Fibroblast of skin of left biceps (primary cell): Measurements from ENCODE around the gene FASTK.

Experiments used
- DNase-seq, 2 experiments: peaks; one replicate each; pipeline ENCODE4 v3.0.0-alpha.2; 2013; ENCODE audit warnings: low read depth in 2 of 2

Gene FASTK

GRCh38 chr7:151100921-151101320 lies 20.3 kb upstream of the FASTK start:
- no peak for DNase-seq

DNA sequence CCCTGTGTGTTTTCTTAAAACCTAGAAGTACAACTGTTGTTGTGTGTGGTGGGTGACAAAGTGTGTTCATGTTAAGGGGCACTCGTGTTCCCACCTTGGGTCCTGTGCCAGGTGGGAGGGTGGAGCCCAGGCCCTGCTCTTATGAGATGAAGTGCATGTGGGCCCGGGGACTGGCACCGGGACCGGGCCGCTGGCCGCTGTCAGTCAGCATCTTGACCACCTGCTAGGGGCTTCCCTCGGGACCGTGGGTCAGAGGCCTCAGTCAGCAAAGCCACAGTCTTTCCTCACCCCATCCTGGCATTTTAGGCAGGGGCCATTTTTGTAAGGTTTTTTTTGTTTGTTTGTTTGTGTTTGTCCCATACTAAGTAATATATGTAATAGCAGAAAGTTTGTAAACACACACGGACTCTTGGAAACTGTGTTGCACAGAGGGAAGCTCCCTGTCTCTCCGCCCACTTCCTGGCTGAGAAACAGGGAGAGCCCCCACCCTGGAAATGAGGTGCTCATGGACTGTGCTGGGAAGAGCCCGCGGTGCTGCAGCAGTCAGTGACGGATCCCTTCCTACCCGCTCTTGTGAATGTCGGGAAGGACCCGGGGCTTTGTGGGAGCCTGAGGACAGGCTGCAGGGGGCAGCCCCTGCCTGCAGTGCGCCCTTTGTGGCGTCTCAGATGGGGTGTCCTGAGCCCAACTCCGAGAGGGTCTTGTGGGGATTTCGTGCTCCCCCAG lies 19.0 kb upstream of the FASTK start:
- no peak for DNase-seq

DNA sequence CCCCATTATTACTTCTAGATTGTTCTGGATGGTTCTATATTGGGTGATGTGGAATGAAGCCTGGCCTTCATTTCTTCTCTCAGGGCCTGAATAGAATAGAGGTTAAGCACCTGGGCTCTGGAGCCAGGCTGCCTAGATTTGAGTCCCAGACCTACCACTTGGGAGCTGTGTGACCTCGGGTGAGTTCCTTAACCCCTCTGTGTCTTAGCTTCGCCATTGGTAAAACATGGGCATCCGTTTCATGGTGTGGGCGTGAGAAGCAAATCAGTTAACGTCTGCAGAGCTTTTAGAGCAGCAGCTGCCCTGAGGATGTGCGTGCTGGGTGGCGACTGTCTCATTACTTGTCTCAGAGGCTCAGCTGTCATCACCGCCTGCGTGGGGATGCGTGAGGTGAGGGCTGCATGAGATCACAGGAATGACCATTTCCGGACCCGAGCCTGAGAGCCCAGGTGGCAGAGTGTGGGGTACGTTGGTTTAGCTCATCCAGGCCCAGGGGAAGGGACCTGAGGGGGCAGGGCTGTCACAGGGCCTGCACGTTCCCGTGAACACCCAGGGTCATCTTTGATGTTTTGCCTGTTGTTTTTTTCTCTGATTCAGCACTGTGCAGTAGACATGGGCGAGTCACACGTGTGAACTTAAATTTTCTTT lies 15.3 kb upstream of the FASTK start:
- no peak for DNase-seq

GRCh38 chr7:151095123-151095797 lies 14.7 kb upstream of the FASTK start:
- DNase-seq, result no peak

- no peak for DNase-seq
These were observed 14.1 kb upstream of the FASTK start for GRCh38 chr7:151094675-151095074.

DNA sequence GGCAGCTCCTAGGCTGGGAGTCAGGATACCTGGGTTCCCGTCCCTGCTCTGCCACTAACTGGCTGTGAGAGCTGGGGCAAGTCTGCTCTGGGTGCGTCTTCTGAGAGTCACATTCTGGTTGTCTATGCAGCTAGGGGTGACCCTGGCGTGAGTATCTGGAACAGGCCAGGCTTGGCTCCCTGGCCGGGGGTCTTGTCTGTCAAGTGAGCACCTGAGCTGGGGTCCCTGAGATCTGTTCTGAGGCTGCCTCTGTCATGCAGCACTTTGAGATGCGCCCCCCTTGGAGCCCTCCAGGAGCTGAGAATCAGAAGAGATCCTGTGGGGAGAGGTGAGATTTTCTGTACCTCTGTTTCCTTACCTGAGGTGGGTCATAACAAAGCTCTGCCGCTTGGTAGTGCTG lies 13.1 kb upstream of the FASTK start:
- no peak for DNase-seq

DNA sequence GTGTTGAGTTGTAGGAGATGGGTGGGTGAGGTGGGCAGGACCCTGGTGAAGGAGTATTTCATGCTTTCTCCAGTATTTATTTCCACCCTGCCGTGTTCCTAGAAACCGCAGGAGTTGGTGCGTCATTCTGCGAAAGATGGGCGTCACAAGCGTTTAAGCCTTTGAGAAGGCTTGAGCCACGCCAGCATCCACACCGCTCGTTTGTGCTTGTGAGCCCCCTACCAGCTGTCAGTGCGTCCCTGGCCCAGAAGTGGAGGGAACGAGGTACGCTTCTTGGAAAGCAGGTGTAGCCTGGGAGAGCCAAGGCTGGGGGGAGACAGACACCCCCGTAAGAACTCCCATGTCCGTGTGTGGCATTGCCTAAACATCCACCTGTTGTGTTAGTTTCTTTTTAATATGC lies 11.4 kb upstream of the FASTK start:
- no peak for DNase-seq

GRCh38 chr7:151091431-151091830 lies 10.8 kb upstream of the FASTK start:
- DNase-seq, result no peak

DNA sequence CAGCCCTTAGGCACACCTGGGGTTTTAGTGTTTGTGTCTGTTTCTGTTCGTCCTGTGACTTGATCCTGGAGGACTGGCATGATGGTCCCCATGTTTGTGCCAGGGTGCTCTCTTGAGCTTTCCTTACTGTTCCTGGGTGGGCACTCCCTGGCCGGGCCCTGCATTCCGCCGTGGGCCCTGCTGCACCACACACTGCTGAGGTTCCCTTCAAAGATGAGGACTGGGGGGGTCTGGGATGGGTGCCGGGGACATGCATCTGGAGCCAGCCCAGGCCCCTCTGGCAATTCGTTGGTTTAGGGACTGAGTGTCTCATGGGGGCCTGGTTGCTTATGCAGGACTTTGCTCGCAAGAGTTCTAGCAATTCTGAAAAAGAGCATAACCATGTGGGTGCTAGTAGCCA lies 10.4 kb upstream of the FASTK start:
- no peak for DNase-seq

GRCh38 chr7:151089893-151090730 lies 9.5 kb upstream of the FASTK start:
- no peak for DNase-seq

- DNase-seq, result no peak
These were observed 8.5 kb upstream of the FASTK start for GRCh38 chr7:151088856-151089699.

DNA sequence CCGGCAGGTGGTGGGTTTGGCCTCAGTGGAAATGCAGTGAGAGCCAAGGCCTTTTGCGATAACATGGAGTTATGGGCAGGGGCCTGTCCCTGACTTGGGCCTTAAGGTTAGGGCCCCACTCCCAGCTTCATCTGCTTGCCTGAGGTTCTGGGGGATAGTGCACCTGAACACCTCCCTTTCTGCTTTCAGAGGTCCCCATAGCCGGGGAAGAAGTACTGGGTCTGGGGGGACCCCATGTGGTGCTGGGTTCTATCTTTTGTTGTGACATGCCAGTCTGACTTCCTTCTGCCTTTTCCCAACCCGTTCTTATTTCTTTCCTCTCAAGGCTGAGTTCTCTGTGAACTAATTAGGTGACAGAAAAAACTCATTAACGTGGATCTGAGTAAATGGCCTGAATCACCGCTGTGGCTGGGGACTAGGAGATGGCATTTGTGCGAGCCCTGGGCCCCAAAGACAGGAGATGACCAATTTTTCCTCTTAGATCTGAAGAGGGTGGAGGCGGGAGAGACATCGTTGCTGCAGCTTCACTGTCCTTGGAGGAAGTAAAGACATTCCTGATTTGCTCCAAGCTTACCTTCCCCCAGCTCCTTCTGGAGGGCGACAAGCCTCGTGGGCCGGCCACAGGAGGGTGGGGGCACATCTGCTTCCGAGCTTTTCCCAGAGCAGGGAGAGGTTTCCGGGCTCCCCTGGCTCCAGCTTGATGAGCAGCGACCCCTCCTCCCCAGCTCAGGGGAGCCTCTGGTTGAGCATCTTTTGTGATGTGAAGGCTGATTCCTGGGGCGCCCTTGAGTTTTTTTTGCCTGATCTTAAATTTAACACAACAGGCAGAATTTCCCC lies 7.6 kb upstream of the FASTK start:
- no peak for DNase-seq

GRCh38 chr7:151087245-151088018 lies 6.8 kb upstream of the FASTK start:
- DNase-seq, result no peak

DNA sequence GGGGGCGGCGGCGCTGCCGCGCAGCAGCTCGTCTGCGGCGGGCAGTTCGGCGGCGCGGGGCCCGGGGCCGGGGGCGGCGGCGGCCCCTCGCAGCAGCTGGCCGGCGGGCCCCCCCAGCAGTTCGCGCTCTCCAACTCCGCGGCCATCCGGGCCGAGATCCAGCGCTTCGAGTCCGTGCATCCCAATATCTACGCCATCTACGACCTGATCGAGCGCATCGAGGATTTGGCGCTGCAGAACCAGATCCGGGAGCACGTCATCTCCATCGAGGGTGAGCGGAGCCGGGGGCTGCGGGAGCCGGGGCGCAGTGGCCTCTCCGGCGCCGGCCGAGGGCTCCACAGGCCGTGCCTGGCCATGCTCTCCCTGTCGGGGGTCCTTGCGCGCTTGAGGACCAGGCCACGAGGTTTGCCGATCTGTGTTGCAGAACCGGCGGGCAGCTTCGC lies 6.2 kb upstream of the FASTK start:
- DNase-seq, result no peak

DNA sequence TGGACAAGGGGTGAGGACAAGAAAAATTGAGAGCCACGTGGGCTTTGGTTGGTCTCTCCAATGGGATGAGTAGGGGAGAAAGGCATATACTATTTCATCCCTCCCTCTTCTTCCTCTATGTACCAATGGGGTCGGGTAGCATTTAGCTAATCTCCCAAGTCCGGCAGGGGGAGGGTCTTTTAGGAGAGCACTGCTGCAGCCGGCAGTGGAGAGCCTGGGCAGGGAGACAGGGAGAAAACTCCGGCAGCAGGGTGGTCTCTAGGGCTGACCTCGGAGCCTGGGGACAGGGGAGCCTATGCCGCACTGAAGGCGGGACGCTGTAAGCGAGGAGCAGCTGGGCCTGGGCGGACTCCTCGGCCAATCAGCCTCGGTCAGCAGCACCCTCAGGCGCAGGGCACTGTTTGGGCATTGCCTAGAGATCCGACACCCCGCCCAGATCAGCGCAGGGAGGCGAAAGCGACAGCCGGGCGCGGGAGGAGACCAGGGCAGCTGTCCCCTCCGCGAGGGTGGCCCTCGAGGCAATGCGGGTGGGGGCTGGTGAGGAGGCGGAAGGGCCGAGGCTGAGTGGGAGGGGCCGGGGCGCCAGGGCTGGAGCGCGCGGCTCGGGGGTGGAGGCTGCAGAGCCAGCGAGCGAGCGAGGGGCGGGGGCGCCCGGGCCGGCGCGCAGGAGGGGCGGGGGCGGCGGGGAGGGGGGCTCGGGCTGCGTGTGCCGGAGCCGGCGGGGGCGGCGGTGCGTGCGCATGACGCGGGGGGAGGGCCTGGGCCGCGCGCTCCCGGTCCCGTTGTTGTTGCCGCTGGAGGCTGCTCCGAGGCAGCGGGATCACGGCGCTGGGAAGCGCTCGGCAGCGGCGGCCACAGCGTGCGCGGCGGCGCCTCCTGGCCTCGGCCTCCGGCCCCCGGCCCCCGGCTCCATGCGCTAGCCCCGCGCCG lies 5.3 kb upstream of the FASTK start, which contains the start of gene AGAP3:
AGAP3 (plus strand) TSS at position 785 of the 930 bp plus-strand sequence. CDS start 267 bp downstream, outside the sequence.
- peak in 1 of 2 experiments; percentile 28 for DNase-seq

DNA sequence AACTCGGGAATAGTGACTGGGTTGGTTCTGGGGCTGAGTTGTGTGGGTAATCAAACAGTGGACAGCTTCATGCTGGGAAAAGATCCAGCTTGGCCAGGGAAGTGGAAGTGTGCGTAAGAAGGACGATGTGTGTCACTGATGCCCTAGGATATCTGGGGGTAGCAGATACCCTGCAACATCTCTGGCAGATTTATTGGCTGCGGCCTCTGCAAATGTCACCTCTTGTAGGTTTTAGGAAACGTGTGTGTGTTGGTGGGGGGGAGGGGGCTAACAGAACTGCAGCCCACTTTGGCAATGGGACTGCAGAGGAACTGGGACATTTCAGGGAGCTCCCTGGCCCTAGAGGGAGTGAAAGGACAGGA lies 4.7 kb upstream of the FASTK start:
- no peak for DNase-seq

DNA sequence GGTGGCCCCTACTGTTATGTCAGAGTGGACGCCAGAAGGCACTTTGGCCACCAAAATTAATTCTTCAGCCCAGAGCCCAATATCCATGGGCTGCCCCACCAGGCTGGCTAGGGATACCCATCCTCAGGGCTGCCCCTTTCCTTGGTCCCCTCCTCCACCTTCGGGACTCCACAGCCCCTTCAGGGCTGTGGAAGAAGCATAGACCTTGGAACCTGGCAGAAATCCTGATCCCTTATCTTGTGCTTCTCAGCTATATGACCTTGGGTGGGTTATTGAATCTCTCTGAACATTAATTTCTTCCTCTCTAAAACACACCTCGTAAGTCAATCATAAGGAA lies 3.2 kb upstream of the FASTK start:
- no peak for DNase-seq

GRCh38 chr7:151083071-151083823 lies 2.6 kb upstream of the FASTK start, which contains the start of gene TMUB1:
TMUB1 (minus strand) TSS chr7:151083493; CDS start chr7:151082563, 930 bp downstream.
- DNase-seq, result no peak
